ENCODE measurements around the gene NHERF2.

NHERF2 gene

GRCh38 chr16:2026461-2027023 lies at the start of gene NHERF2:
Gene NHERF2 (plus strand): TSS chr16:2026902. CDS start chr16:2027006, 104 bp downstream.
- peaks cover 17 to 48% (median 42%) of the 10 kb centered on the region in 11 experiments for H3K27me3 ChIP-seq
- H4K20me1 ChIP-seq, result peaks cover 0 to 24% (median 14%) of the 10 kb centered on the region in 11 experiments; a peak in 15 of 22 replicates
- H3K9ac ChIP-seq, result peak within 1 kb of the TSS; percentile 58 to 80 (median 76)
- peak within 1 kb of the TSS in 8 of 11 experiments; percentile 10 to 53 (median 40); a peak in 9 of 22 replicates for H3K27ac ChIP-seq
- peak within 1 kb of the TSS; percentile 96 to 98 (median 97) for H3K4me2 ChIP-seq
- peaks cover 34 to 83% (median 63%) of the 10 kb centered on the region in 10 experiments for H3K4me1 ChIP-seq
- H3K4me3 ChIP-seq, result peak within 1 kb of the TSS; percentile 63 to 80 (median 67)
- no peaks in the 10 kb centered on the region for H3K36me3 ChIP-seq
- TF ChIP-seq Cebpa-rat (IDR thresholded peaks at IDR 0.05), result no peak
- no peaks in the 10 kb centered on the region for H3K9me3 ChIP-seq (replicated peaks in 1 of 11)

- H3K36me3 ChIP-seq, result peaks cover 54 to 65% (median 57%) of the 10 kb centered on the region in 11 experiments
- peaks cover 0 to 100% (median 85%) of the 10 kb centered on the region in 11 experiments; a peak in 19 of 22 replicates for H4K20me1 ChIP-seq
- no peaks in the 10 kb centered on the region for H3K9me3 ChIP-seq (replicated peaks in 1 of 11)
- peaks cover 11 to 28% (median 16%) of the 10 kb centered on the region in 10 experiments for H3K4me1 ChIP-seq
- no peak overlapping the region for H3K9ac ChIP-seq
- no peak overlapping the region for H3K4me3 ChIP-seq
- no peak overlapping the region for H3K27ac ChIP-seq
- no peak overlapping the region for H3K4me2 ChIP-seq
- peaks cover 43 to 49% (median 47%) of the 10 kb centered on the region in 11 experiments for H3K27me3 ChIP-seq
- no peak for TF ChIP-seq Cebpa-rat (IDR thresholded peaks at IDR 0.05)
Observed at GRCh38 chr16:1976951-1977874, 49.5 kb upstream of the NHERF2 start.

- Histone ChIP-seq H3K27me3 (peaks cover 49 to 55% (median 54%) of the 10 kb centered on the region in 11 experiments), H3K4me3 (no peak overlapping the region), H3K27ac (no peak overlapping the region), H4K20me1 (peaks cover 0 to 100% (median 91%) of the 10 kb centered on the region in 11 experiments; a peak in 19 of 22 replicates), H3K36me3 (peaks cover 54 to 65% (median 57%) of the 10 kb centered on the region in 11 experiments), H3K4me1 (peaks cover 6 to 24% (median 11%) of the 10 kb centered on the region in 10 experiments), H3K9ac (no peak overlapping the region), H3K9me3 (replicated peaks in 1 of 11) (no peaks in the 10 kb centered on the region), H3K4me2 (no peak overlapping the region)
- no peak for TF ChIP-seq Cebpa-rat (IDR thresholded peaks at IDR 0.05)
Observed at GRCh38 chr16:1977875-1978268, 48.8 kb upstream of the NHERF2 start.

GRCh38 chr16:1978476-1979120 lies 48.1 kb upstream of the NHERF2 start:
- Histone ChIP-seq H4K20me1 (peaks cover 0 to 100% (median 87%) of the 10 kb centered on the region in 11 experiments; a peak in 19 of 22 replicates), H3K9me3 (replicated peaks in 1 of 11) (no peaks in the 10 kb centered on the region), H3K9ac (no peak overlapping the region), H3K27ac (no peak overlapping the region), H3K4me3 (no peak overlapping the region), H3K4me1 (peaks cover 1 to 24% (median 10%) of the 10 kb centered on the region in 10 experiments; a peak in 19 of 20 replicates), H3K36me3 (peaks cover 54 to 63% (median 57%) of the 10 kb centered on the region in 11 experiments), H3K4me2 (no peak overlapping the region), H3K27me3 (peaks cover 57 to 62% (median 61%) of the 10 kb centered on the region in 11 experiments)
- no peak for TF ChIP-seq Cebpa-rat (IDR thresholded peaks at IDR 0.05)

DNA sequence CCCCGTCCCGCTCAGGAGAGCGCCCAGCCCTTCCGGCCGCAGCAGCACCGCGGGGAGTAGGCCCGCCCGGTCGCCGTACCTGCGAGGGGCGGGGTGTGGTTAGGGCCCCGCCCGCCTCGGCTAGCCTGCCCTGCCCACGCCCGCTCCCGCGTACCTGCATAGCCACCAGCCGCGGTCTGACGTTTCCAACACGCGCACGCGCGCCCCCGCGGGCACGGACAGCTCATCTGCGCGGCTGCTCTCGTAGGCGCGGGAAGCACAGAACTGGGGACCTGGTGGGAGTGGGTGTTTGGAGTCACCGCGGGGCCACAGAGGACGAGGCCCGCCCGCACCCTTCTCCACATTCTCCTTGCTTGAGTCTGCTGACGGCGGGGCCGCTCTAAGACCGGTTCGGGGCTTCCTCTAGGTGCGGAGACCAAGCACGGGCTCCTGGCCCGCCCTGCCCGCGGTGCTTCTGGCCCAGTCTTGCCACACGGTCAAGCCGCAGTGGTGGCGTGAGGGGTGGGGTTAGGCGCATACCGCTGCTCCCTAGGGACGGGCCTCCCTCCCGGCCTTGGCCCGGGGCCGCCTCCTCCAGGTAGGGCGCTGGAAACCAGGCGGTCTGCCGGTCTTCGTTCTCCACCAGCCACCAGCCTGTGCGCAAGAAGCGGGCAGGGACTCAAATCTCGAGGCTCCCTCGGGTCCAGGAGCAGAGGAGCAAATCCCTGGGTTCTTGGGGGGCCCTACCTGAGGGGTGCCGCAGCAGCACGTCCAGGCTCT lies 47.3 kb upstream of the NHERF2 start:
- Histone ChIP-seq H3K27me3 (peaks cover 60 to 71% (median 68%) of the 10 kb centered on the region in 11 experiments), H3K4me2 (peak overlapping the region in 4 of 11 experiments; percentile 5 to 22 (median 14); a peak in 3 of 22 replicates), H3K9me3 (replicated peaks in 1 of 11) (no peaks in the 10 kb centered on the region), H4K20me1 (peaks cover 0 to 92% (median 78%) of the 10 kb centered on the region in 11 experiments; a peak in 19 of 22 replicates), H3K4me1 (peaks cover 0 to 23% (median 11%) of the 10 kb centered on the region in 10 experiments; a peak in 13 of 20 replicates), H3K4me3 (no peak overlapping the region), H3K9ac (no peak overlapping the region), H3K36me3 (peaks cover 50 to 54% (median 52%) of the 10 kb centered on the region in 11 experiments), H3K27ac (no peak overlapping the region)
- no peak for TF ChIP-seq Cebpa-rat (IDR thresholded peaks at IDR 0.05)

- no peak for TF ChIP-seq Cebpa-rat (IDR thresholded peaks at IDR 0.05)
- Histone ChIP-seq H3K9me3 (replicated peaks in 1 of 11) (no peaks in the 10 kb centered on the region), H3K27me3 (peaks cover 60 to 75% (median 68%) of the 10 kb centered on the region in 11 experiments), H3K4me1 (peaks cover 6 to 31% (median 17%) of the 10 kb centered on the region in 10 experiments), H3K9ac (no peak overlapping the region), H3K36me3 (peaks cover 42 to 48% (median 44%) of the 10 kb centered on the region in 11 experiments), H3K4me3 (no peak overlapping the region), H4K20me1 (peaks cover 0 to 88% (median 75%) of the 10 kb centered on the region in 11 experiments; a peak in 19 of 22 replicates), H3K4me2 (peak overlapping the region in 3 of 11 experiments; percentile 7 to 22 (median 21); a peak in 3 of 22 replicates), H3K27ac (no peak overlapping the region)
Observed at GRCh38 chr16:1980030-1980769, 46.5 kb upstream of the NHERF2 start.

DNA sequence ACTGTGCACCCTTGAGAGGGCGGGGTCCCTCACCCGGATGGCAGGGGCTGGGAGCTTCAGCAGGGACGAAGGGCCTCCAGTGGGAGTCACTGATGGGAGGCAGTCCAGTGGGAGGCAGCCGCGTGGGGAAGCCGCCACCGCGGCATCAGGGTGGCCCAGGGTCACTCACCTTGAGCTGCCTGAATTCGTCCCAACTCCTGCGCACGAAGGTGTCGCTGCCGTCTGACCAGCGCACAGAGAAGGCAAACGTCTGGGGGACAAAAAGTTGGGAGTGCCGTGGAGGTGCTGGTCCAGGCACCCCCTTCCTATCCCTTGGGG lies 46.0 kb upstream of the NHERF2 start:
- H3K9ac ChIP-seq, result no peak overlapping the region
- peaks cover 60 to 75% (median 68%) of the 10 kb centered on the region in 11 experiments for H3K27me3 ChIP-seq
- H3K27ac ChIP-seq, result no peak overlapping the region
- peaks cover 12 to 36% (median 23%) of the 10 kb centered on the region in 10 experiments for H3K4me1 ChIP-seq
- H4K20me1 ChIP-seq, result peaks cover 0 to 88% (median 73%) of the 10 kb centered on the region in 11 experiments; a peak in 19 of 22 replicates
- peaks cover 41 to 48% (median 43%) of the 10 kb centered on the region in 11 experiments for H3K36me3 ChIP-seq
- no peaks in the 10 kb centered on the region for H3K9me3 ChIP-seq (replicated peaks in 1 of 11)
- no peak overlapping the region for H3K4me3 ChIP-seq
- no peak for TF ChIP-seq Cebpa-rat (IDR thresholded peaks at IDR 0.05)
- no peak overlapping the region for H3K4me2 ChIP-seq

Measured in BLaER1 treated with 17β-estradiol and CSF1 and Interleukin-3, amounts not matched to agents 10 nM and 100 nM (cell line).